Neural progenitor cell (in vitro differentiated cells): Measurements from ENCODE around the gene CAND2. TPM values are rescaled to one million over a fixed set of nuclear protein-coding genes. Genes with fewer than 3 reads are reported as not detected.

Source experiments
- DNase-seq: peaks from one replicate; pipeline ENCODE4 v3.0.0-alpha.2; 2016; ENCODE audit warnings: low spot score
- H2AFZ ChIP-seq: fragments of 200-600 bp; sonication (generic); replicated peaks from 2 replicates; pipeline ENCODE4 v1.6.1; 2016; ENCODE audit warnings: antibody characterized with exemption
- H3F3A ChIP-seq: fragments of 200-600 bp; sonication (generic); 2 replicates; pipeline ENCODE4 v1.6.1; 2016; ENCODE audit warnings: antibody characterized with exemption, low read depth
- H3K27ac ChIP-seq: fragments of 200-600 bp; sonication (generic); 2 replicates; pipeline ENCODE4 v1.5.1; 2016; ENCODE audit warnings: mild to moderate bottlenecking
- H3K27me3 ChIP-seq: fragments of 200-600 bp; sonication (generic); 2 replicates; pipeline ENCODE4 v1.6.1; 2016; ENCODE audit warnings: mild to moderate bottlenecking, moderate library complexity
- H3K36me3 ChIP-seq: fragments of 200-600 bp; sonication (generic); 2 replicates; pipeline ENCODE4 v1.5.1; 2016
- H3K4me1 ChIP-seq: fragments of 200-600 bp; sonication (generic); 2 replicates; pipeline ENCODE4 v1.6.1; 2016; ENCODE audit warnings: mixed run types
- H3K4me2 ChIP-seq: fragments of 200-600 bp; sonication (generic); 2 replicates; pipeline ENCODE4 v1.6.1; 2016
- H3K4me3 ChIP-seq: fragments of 200-600 bp; sonication (generic); 2 replicates; pipeline ENCODE4 v1.5.1; 2016
- H3K79me2 ChIP-seq: fragments of 200-600 bp; sonication (generic); 2 replicates; pipeline ENCODE4 v1.6.1; 2016; ENCODE audit warnings: low read depth
- H3K9ac ChIP-seq: fragments of 200-600 bp; sonication (generic); 2 replicates; pipeline ENCODE4 v1.6.1; 2016
- H3K9me3 ChIP-seq: fragments of 200-600 bp; sonication (generic); 2 replicates; pipeline ENCODE4 v1.5.1; 2016; ENCODE audit warnings: low read depth
- H4K20me1 ChIP-seq: fragments of 200-600 bp; sonication (generic); 2 replicates; pipeline ENCODE4 v1.6.1; 2016; ENCODE audit warnings: low read depth
- H3K27ac Mint-ChIP-seq: 3 replicates; pipeline ENCODE4 v1.8.0; 2021; ENCODE audit warnings: mixed read lengths
- H3K27me3 Mint-ChIP-seq: 2 replicates; pipeline ENCODE4 v1.8.0; 2022; ENCODE audit warnings: low read depth, mild to moderate bottlenecking, inconsistent platforms, moderate library complexity, mixed read lengths; ENCODE audit not compliant: insufficient read depth
- H3K36me3 Mint-ChIP-seq: 3 replicates; pipeline ENCODE4 v1.8.0; 2021; ENCODE audit warnings: mixed read lengths
- H3K4me1 Mint-ChIP-seq: 3 replicates; pipeline ENCODE4 v1.8.0; 2021; ENCODE audit warnings: mixed read lengths
- H3K4me3 Mint-ChIP-seq: 3 replicates; pipeline ENCODE4 v1.8.0; 2021; ENCODE audit warnings: mild to moderate bottlenecking, moderate library complexity, mixed read lengths
- H3K9me3 Mint-ChIP-seq: 3 replicates; pipeline ENCODE4 v1.8.0; 2020; ENCODE audit warnings: mixed read lengths
- CTCF ChIP-seq: fragments of 200-600 bp; sonication (generic); IDR thresholded peaks from 2 replicates; pipeline ENCODE4 v1.5.1; 2017; ENCODE audit warnings: antibody characterized with exemption, mild to moderate bottlenecking
- EZH2 ChIP-seq: fragments of 200-600 bp; sonication (generic); IDR thresholded peaks from 2 replicates; pipeline ENCODE4 v1.6.1; 2017; ENCODE audit warnings: antibody characterized with exemption, mild to moderate bottlenecking, moderate library complexity
- EZH2phosphoT487 ChIP-seq: fragments of 200-600 bp; sonication (generic); IDR thresholded peaks from 2 replicates; pipeline ENCODE4 v1.6.1; 2017; ENCODE audit warnings: antibody characterized with exemption
- total RNA-seq: library from RNA; depleted of rRNA; stranded (reverse); fragments of >200 nt; gene quantifications from 2 replicates; pipeline ENCODE4 v1.2.3, GENCODE V29; 2015; ENCODE audit warnings: low replicate concordance

CAND2 gene
- total RNA-seq, 1 donor from 2014 or later = 2.4 TPM

- DNase-seq = no peak
- Mint-ChIP-seq H3K27ac (peak overlapping the region; percentile 33), H3K4me1 (peaks cover 18% of the 10 kb centered on the region), H3K36me3 (no peaks in the 10 kb centered on the region), H3K4me3 (peak overlapping the region; percentile 89), H3K9me3 (no peaks in the 10 kb centered on the region), H3K27me3 (peaks cover 7% of the 10 kb centered on the region)
- no peaks in the 10 kb centered on the region for H3K9me3 ChIP-seq
- peak overlapping the region; percentile 57 for H3K4me3 ChIP-seq
- no peaks in the 10 kb centered on the region for H3K36me3 ChIP-seq
- peak overlapping the region; percentile 78 for H3K4me2 ChIP-seq
- peaks cover 18% of the 10 kb centered on the region for H3F3A ChIP-seq
- H3K27me3 ChIP-seq = peaks cover 7% of the 10 kb centered on the region
- no peak for TF ChIP-seq EZH2phosphoT487
- TF ChIP-seq CTCF = no peak
- TF ChIP-seq EZH2 = no peak
- peaks cover 3% of the 10 kb centered on the region for H3K4me1 ChIP-seq
- H3K79me2 ChIP-seq = no peaks in the 10 kb centered on the region
- H4K20me1 ChIP-seq = no peaks in the 10 kb centered on the region
- no peak overlapping the region for H3K27ac ChIP-seq
- H3K9ac ChIP-seq = no peak overlapping the region
- H2AFZ ChIP-seq = peak overlapping the region; percentile 77
Measured at GRCh38 chr3:12797124-12797891, 828 bp downstream of the CAND2 start.

DNA sequence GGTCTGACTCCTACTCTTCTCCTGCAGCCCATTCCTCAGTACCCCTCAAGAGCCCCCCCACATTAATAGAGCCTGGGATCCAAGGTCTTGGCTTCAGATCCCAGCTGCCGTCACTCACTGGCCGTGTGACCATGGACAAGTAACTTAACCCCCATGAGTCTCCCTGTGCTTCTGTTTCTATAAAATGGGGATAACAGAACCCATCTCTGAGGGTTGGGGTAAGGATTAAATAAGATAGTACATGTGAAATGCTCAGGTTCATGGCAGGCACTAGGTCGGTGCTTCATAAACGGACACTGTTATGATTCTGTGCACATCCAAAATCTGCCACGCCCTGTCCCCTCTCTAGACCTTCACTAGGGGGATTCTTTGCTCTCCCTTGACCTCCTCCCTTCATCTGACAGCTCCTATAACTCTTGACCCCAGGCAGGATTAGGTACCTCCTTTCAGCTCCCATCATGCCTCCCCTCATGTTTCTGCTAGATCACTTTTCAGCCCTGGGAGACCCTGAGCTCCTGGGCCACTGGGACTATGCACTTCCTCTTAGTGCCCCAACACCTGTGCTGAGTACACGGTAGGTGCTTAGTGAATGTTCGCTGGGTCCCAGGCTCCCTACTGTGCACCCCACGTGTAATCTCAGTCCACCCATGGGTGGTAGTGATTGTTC, 1.5 kb downstream of the CAND2 start:
- no peaks in the 10 kb centered on the region for H4K20me1 ChIP-seq
- Mint-ChIP-seq H3K36me3 (peaks cover 2% of the 10 kb centered on the region), H3K27me3 (peaks cover 7% of the 10 kb centered on the region), H3K27ac (no peak overlapping the region), H3K4me1 (peaks cover 18% of the 10 kb centered on the region), H3K4me3 (peak overlapping the region; percentile 89), H3K9me3 (no peaks in the 10 kb centered on the region)
- no peak overlapping the region for H3K4me3 ChIP-seq
- H3K9ac ChIP-seq = no peak overlapping the region
- H3K9me3 ChIP-seq = no peaks in the 10 kb centered on the region
- H3K4me1 ChIP-seq = peaks cover 3% of the 10 kb centered on the region
- H3F3A ChIP-seq = peaks cover 18% of the 10 kb centered on the region
- no peak overlapping the region for H3K27ac ChIP-seq
- peaks cover 7% of the 10 kb centered on the region for H3K27me3 ChIP-seq
- TF ChIP-seq EZH2 (no peak), CTCF (no peak), EZH2phosphoT487 (no peak)
- no peaks in the 10 kb centered on the region for H3K36me3 ChIP-seq
- H3K4me2 ChIP-seq = no peak overlapping the region
- H2AFZ ChIP-seq = no peak overlapping the region
- DNase-seq = no peak
- H3K79me2 ChIP-seq = no peaks in the 10 kb centered on the region

GRCh38 chr3:12798559-12799179, 2.2 kb downstream of the CAND2 start:
- Histone ChIP-seq H3K9ac (no peak overlapping the region), H3K27ac (no peak overlapping the region), H3F3A (peaks cover 18% of the 10 kb centered on the region), H2AFZ (no peak overlapping the region), H3K4me3 (no peak overlapping the region), H3K36me3 (no peaks in the 10 kb centered on the region), H3K27me3 (peaks cover 7% of the 10 kb centered on the region), H4K20me1 (no peaks in the 10 kb centered on the region), H3K79me2 (no peaks in the 10 kb centered on the region), H3K4me1 (peaks cover 3% of the 10 kb centered on the region), H3K4me2 (no peak overlapping the region), H3K9me3 (no peaks in the 10 kb centered on the region)
- Mint-ChIP-seq H3K36me3 (peaks cover 3% of the 10 kb centered on the region), H3K4me1 (peaks cover 18% of the 10 kb centered on the region), H3K27ac (no peak overlapping the region), H3K9me3 (no peaks in the 10 kb centered on the region), H3K27me3 (peaks cover 5% of the 10 kb centered on the region), H3K4me3 (peak overlapping the region; percentile 89)
- TF ChIP-seq EZH2 = no peak
- no peak for TF ChIP-seq CTCF
- TF ChIP-seq EZH2phosphoT487 = no peak
- DNase-seq = no peak
